ENCODE measurements around the gene GLT8D1. TPM values are rescaled to one million over a fixed set of nuclear protein-coding genes. Genes with fewer than 3 reads are reported as not detected.

Gene GLT8D1
- total and polyA plus RNA-seq, 2 of the 13 experiments (the other 11 are each of a cell fraction or from before 2014, with no cell fraction given), result 110 to 121 TPM

GRCh38 chr3:52704611-52705437, 767 bp downstream of the GLT8D1 start (continued):
- TF ChIP-seq FLYWCH1 (CRISPR knock-in tag; IDR thresholded peaks at IDR 0.05) (no peak), KDM5B (CRISPR knock-in tag; IDR thresholded peaks at IDR 0.05; ENCODE audit: borderline replicate concordance) (peak; percentile 48; the same call in 1 of the 2 replicates), ZMYM2 (CRISPR knock-in tag; IDR thresholded peaks at IDR 0.05) (no peak), GPN1 (CRISPR knock-in tag; IDR thresholded peaks at IDR 0.05; ENCODE audit: borderline replicate concordance) (no peak), ZNF546 (CRISPR knock-in tag; conservative IDR thresholded peaks at IDR 0.05) (no peak), LRRFIP1 (CRISPR knock-in tag; conservative IDR thresholded peaks at IDR 0.05) (no peak), KDM6A (CRISPR knock-in tag; IDR thresholded peaks at IDR 0.05; ENCODE audit: low read depth) (peak; percentile 63), ATF3 (CRISPR knock-in tag; IDR thresholded peaks at IDR 0.05) (no peak), NFE2L2 (IDR thresholded peaks at IDR 0.05; ENCODE audit: low read length) (no peak), ZNF737 (CRISPR knock-in tag; IDR thresholded peaks at IDR 0.05; ENCODE audit: borderline replicate concordance) (no peak), KMT2B (CRISPR knock-in tag; IDR thresholded peaks at IDR 0.05) (no peak; the same call in 1 of the 2 replicates), POGK (CRISPR knock-in tag; conservative IDR thresholded peaks at IDR 0.05) (no peak), IRF1 (CRISPR knock-in tag; IDR thresholded peaks at IDR 0.05; ENCODE audit: low read depth) (no peak), RBFOX2 (IDR thresholded peaks at IDR 0.05; ENCODE audit: low read depth, low read length) (no peak), ZNF263 (CRISPR knock-in tag; IDR thresholded peaks at IDR 0.05) (no peak), EHMT2 (IDR thresholded peaks at IDR 0.05; ENCODE audit: borderline replicate concordance, low read depth, low read length) (no peak), KLF12 (CRISPR knock-in tag; IDR thresholded peaks at IDR 0.05; ENCODE audit: borderline replicate concordance) (no peak), THRA (CRISPR knock-in tag; IDR thresholded peaks at IDR 0.05; ENCODE audit: borderline replicate concordance) (peak; percentile 81; the same call in 1 of the 2 replicates), ZBTB38 (CRISPR knock-in tag; IDR thresholded peaks at IDR 0.05) (no peak; the same call in 1 of the 2 replicates), TCF7 (IDR thresholded peaks at IDR 0.05; ENCODE audit: low read depth) (peak; percentile 97), ISL2 (CRISPR knock-in tag; IDR thresholded peaks at IDR 0.05) (peak; percentile 82), KAT8 (CRISPR knock-in tag; IDR thresholded peaks at IDR 0.05) (peak; percentile 37; the same call in 1 of the 2 replicates), ZNF709 (CRISPR knock-in tag; IDR thresholded peaks at IDR 0.05) (no peak), SIN3A (IDR thresholded peaks at IDR 0.05; ENCODE audit: borderline replicate concordance, low read depth, low read length) (peak; percentile 90)

All from HepG2 (cell line).